Testis (tissue), 3 donors: ENCODE measurements around the gene RRP1B. TPM values are rescaled to one million over a fixed set of nuclear protein-coding genes. Genes with fewer than 3 reads are reported as not detected.

Experiments used
- DNase-seq: peaks from one replicate; pipeline ENCODE4 v3.0.0-alpha.2; 2019
- H3K27ac ChIP-seq, 2 donors: fragments of 200-600 bp; sonication (generic); one replicate each; pipeline ENCODE4 v1.5.1; 2019
- H3K27me3 ChIP-seq: fragments of 200-600 bp; sonication (generic); one replicate; pipeline ENCODE4 v1.5.1; 2019
- H3K36me3 ChIP-seq: fragments of 200-600 bp; sonication (generic); one replicate; pipeline ENCODE4 v1.5.1; 2017; ENCODE audit warnings: low read depth; ENCODE audit errors: missing control alignments
- H3K4me1 ChIP-seq: fragments of 200-600 bp; sonication (generic); one replicate; pipeline ENCODE4 v1.5.1; 2019
- H3K4me3 ChIP-seq, 2 donors: fragments of 200-600 bp; sonication (generic); one replicate each; pipeline ENCODE4 v1.5.1; 2017 to 2019
- H3K9me3 ChIP-seq: fragments of 200-600 bp; sonication (generic); one replicate; pipeline ENCODE4 v1.5.1; 2017
- CTCF ChIP-seq, 3 experiments: fragments of 450-650 bp in 2 of 3; fragments of 200-600 bp in 1 of 3; sonication (generic) in 1 of 3; IDR thresholded peaks; one replicate each; pipeline ENCODE4 v1.5.1; 2016 to 2019; ENCODE audit warnings: antibody characterized with exemption in 3 of 3, mild to moderate bottlenecking in 2 of 3, moderate library complexity in 1 of 3
- POLR2A ChIP-seq: fragments of 450-650 bp; IDR thresholded peaks from one replicate; pipeline ENCODE4 v1.6.1; 2017; ENCODE audit warnings: antibody characterized with exemption, mild to moderate bottlenecking, moderate library complexity
- WGBS, 2 donors: methylation state at CpG; one replicate each; pipeline ENCODE4 v1.1.5; 2018; 5-methylcytosine and 5-hydroxymethylcytosine counted together
- intact Hi-C: fragments of 100-400 bp; cut with DNase I; formaldehyde crosslinking; loops from one replicate; pipeline ENCODE4 v1.15.1; 2023; ENCODE audit warnings: low total_unique reads
- polyA plus RNA-seq: library from polyadenylated mRNA; stranded (reverse); fragments of 350-450 nt; fragmentation: Illumina TruSeq; extraction: RNeasy Lipid Tissue Mini Kit (QIAGEN cat#74804); gene quantifications from one replicate; pipeline ENCODE4 v1.2.3, GENCODE V29; 2014; ENCODE audit warnings: low read depth, low replicate concordance; ENCODE audit not compliant: insufficient read depth
- total RNA-seq, 2 donors: library from RNA; depleted of rRNA; stranded (reverse); fragments of >200 nt; gene quantifications; one replicate each; pipeline ENCODE4 v1.2.3, GENCODE V29; 2016

RRP1B gene
- total and polyA plus RNA-seq, 3 donors from 2014 or later = 27.8 to 48.6 (median 44.8) TPM

DNA sequence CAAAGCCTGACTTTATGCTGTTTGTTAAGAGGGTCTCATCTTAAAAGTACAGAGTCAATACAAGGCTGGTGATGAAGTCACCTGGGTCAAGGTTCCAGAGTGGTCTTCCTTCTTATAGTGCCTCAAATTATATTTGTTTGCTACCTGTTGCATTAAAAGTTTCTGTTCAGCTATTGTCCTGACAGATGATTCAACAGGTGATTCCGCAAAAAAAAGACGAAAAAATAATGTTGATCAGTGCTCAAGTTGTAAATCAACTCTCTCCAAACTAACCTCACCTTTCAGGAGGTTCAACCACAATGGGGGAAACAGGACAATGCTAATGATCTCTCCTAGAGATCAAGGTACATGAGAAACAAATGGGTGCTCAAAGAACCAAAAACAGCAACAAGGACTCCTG is 35.8 kb upstream of the RRP1B start:
- WGBS, 2 donors = 98 to 99% methylated on average over 2 of the region's 2 CpGs

GRCh38 chr21:43624339-43624738 is 35.0 kb upstream of the RRP1B start:
- Histone ChIP-seq H3K9me3 (no peaks in the 10 kb centered on the region), H3K36me3 (no peaks in the 10 kb centered on the region), H3K4me1 (peaks cover 4% of the 10 kb centered on the region), H3K4me3 (no peak overlapping the region), H3K27ac (no peak overlapping the region), H3K27me3 (no peaks in the 10 kb centered on the region)
- intact Hi-C loops = no loop called here
- TF ChIP-seq POLR2A (no peak), CTCF (IDR thresholded peaks at IDR 0.05) (no peak)
- DNase-seq = no peak
- 73 to 89% methylated on average over 4 of the region's 4 CpGs for WGBS, 2 donors

More for the DNA sequence above, 35.8 kb upstream of the RRP1B start:
- Histone ChIP-seq H3K4me3 (no peak overlapping the region), H3K9me3 (no peaks in the 10 kb centered on the region), H3K27ac (no peak overlapping the region), H3K36me3 (no peaks in the 10 kb centered on the region), H3K27me3 (no peaks in the 10 kb centered on the region), H3K4me1 (peaks cover 4% of the 10 kb centered on the region)
- intact Hi-C loops = no loop called here
- DNase-seq = no peak
- TF ChIP-seq CTCF (IDR thresholded peaks at IDR 0.05) (no peak), POLR2A (no peak)

DNA sequence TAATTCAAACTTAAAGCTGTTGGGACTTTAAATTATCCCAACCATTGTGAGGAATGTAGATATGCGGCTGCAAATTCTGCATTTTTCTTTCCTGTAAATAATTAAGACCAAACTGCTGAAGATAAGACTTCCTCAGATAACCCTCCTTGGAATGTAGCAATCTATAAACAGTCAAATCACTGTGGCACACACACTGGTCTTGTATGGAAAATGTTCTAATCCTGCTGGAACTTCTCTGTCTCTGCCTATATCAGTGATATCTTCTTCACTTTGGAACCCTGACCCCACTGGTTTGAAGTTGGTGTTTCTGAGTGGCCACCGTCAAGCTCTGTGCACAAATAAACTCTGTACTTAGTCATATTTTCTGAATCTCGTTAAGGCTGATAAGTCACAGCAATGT is 33.0 kb upstream of the RRP1B start:
- WGBS, 2 donors = 53 to 57% methylated on average over 3 of the region's 3 CpGs
- no peaks in the 10 kb centered on the region for H3K9me3 ChIP-seq
- H3K4me1 ChIP-seq = peaks cover 4% of the 10 kb centered on the region
- TF ChIP-seq CTCF (IDR thresholded peaks at IDR 0.05) (no peak), POLR2A (no peak)
- H3K4me3 ChIP-seq = no peak overlapping the region
- H3K36me3 ChIP-seq = no peaks in the 10 kb centered on the region
- no peak for DNase-seq
- H3K27ac ChIP-seq = no peak overlapping the region
- no peaks in the 10 kb centered on the region for H3K27me3 ChIP-seq
- intact Hi-C loops = no loop called here

DNA sequence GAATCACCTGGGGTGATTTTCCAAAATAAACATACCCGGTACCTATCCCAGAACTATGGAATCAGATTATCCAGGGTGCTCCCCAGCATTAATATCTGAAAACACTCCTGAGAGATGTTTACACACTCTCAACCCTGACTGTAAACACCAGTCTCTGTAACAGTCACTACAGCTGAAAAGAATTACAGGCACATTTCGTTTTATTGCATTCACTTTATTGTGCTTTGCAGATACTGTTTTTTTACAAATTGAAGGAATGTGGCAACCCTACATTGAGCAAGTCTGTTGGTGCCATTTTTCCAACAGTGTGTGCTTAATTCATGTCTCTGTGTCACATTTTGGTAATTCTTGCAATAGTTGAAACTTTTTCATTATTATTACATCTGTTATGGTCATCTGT is 31.8 kb upstream of the RRP1B start:
- H3K36me3 ChIP-seq = no peaks in the 10 kb centered on the region
- DNase-seq = no peak
- peaks cover 4% of the 10 kb centered on the region for H3K4me1 ChIP-seq
- 93 to 95% methylated on average over 2 of the region's 2 CpGs for WGBS, 2 donors
- intact Hi-C loops = no loop called here
- H3K27me3 ChIP-seq = no peaks in the 10 kb centered on the region
- H3K9me3 ChIP-seq = no peaks in the 10 kb centered on the region
- TF ChIP-seq POLR2A (no peak), CTCF (IDR thresholded peaks at IDR 0.05) (no peak)
- no peak overlapping the region for H3K27ac ChIP-seq
- H3K4me3 ChIP-seq = no peak overlapping the region

GRCh38 chr21:43631411-43632107 is 27.8 kb upstream of the RRP1B start:
- DNase-seq = no peak
- no peaks in the 10 kb centered on the region for H3K36me3 ChIP-seq
- H3K27me3 ChIP-seq = no peaks in the 10 kb centered on the region
- H3K4me3 ChIP-seq = no peak overlapping the region
- 88 to 93% methylated on average over 14 of the region's 14 CpGs for WGBS, 2 donors
- intact Hi-C loops = no loop called here
- H3K9me3 ChIP-seq = no peaks in the 10 kb centered on the region
- TF ChIP-seq POLR2A = no peak
- no peak for TF ChIP-seq CTCF (IDR thresholded peaks at IDR 0.05)
- no peak overlapping the region for H3K27ac ChIP-seq
- no peaks in the 10 kb centered on the region for H3K4me1 ChIP-seq
